Natural killer cell treated with Interleukin-12 subunit alpha and Interleukin-12 subunit beta and Interleukin-15 and Interleukin-18, amount 100 ng/mL, for 72 hours (primary cell): ENCODE measurements around the gene PRKCB. TPM values are rescaled to one million over a fixed set of nuclear protein-coding genes. Genes with fewer than 3 reads are reported as not detected.
"Not testable (repeated sequence)": the region's sequence is repeated elsewhere in the genome, so short reads cannot be mapped to it uniquely, and the experiment has no call there.

ENCODE experiments used
- ATAC-seq, 2 donors: fragments of 150-1000 bp; cut with Tn5 transposase in 1 of 2; sonication (Bioruptor Pico), chemical (Tn5 transposase) in 1 of 2; 2 replicates each; pipeline ENCODE4 v1.10.0; 2021
- DNase-seq: peaks from one replicate; pipeline ENCODE4 v3.0.0; 2022; ENCODE audit warnings: low spot score
- H3K27ac Mint-ChIP-seq, 2 donors: 1 replicate in 1 of 2; 2 replicates in 1 of 2; pipeline ENCODE4 v1.8.0; 2022; ENCODE audit warnings: mixed read lengths in 2 of 2, mild to moderate bottlenecking in 1 of 2, moderate library complexity in 1 of 2
- H3K27me3 Mint-ChIP-seq, 2 donors: 1 replicate in 1 of 2; 2 replicates in 1 of 2; pipeline ENCODE4 v1.8.0; 2022; ENCODE audit warnings: mixed read lengths in 2 of 2
- H3K36me3 Mint-ChIP-seq: one replicate; pipeline ENCODE4 v1.8.0; 2022; ENCODE audit warnings: mixed read lengths
- H3K4me1 Mint-ChIP-seq, 2 donors: 1 replicate in 1 of 2; 2 replicates in 1 of 2; pipeline ENCODE4 v1.8.0; 2022; ENCODE audit warnings: low read depth in 2 of 2, mixed read lengths in 2 of 2, mild to moderate bottlenecking in 1 of 2
- H3K4me3 Mint-ChIP-seq: one replicate; pipeline ENCODE4 v1.8.0; 2022; ENCODE audit warnings: mixed read lengths
- H3K9me3 Mint-ChIP-seq: 2 replicates; pipeline ENCODE4 v1.8.0; 2022; ENCODE audit warnings: mixed read lengths
- total RNA-seq, 2 donors: library from RNA; stranded (reverse); gene quantifications; one replicate each; pipeline ENCODE4 v1.2.3, GENCODE V29; 2022

Gene PRKCB
- total RNA-seq, 2 donors from 2014 or later, result 193 to 273 TPM

- ATAC-seq (no peak), DNase-seq (no peak)
- Mint-ChIP-seq H3K27me3 (no peaks in the 10 kb centered on the region), H3K4me1 (peaks cover 28 to 30% of the 10 kb centered on the region in 2 donors), H3K9me3 (no peaks in the 10 kb centered on the region), H3K36me3 (peaks cover 12% of the 10 kb centered on the region), H3K27ac (peak overlapping the region in 1 of 2 donors; percentile 30), H3K4me3 (no peak overlapping the region)
These were observed 306.1 kb downstream of the PRKCB start for GRCh38 chr16:24141917-24142316.

- H3K27me3 Mint-ChIP-seq, result no peaks in the 10 kb centered on the region
- H3K9me3 Mint-ChIP-seq, result no peaks in the 10 kb centered on the region
- ATAC-seq (no peak), DNase-seq (no peak)
- H3K4me3 Mint-ChIP-seq, result no peak overlapping the region
- H3K4me1 Mint-ChIP-seq, result peaks cover 33 to 34% of the 10 kb centered on the region in 2 donors
- H3K27ac Mint-ChIP-seq, result no peak overlapping the region
- H3K36me3 Mint-ChIP-seq, result peaks cover 12% of the 10 kb centered on the region
These were observed 310.1 kb downstream of the PRKCB start for GRCh38 chr16:24145927-24146326.

GRCh38 chr16:24146518-24146917, 310.7 kb downstream of the PRKCB start:
- Mint-ChIP-seq H3K36me3 (peaks cover 16% of the 10 kb centered on the region), H3K27me3 (no peaks in the 10 kb centered on the region), H3K9me3 (peaks cover 3% of the 10 kb centered on the region), H3K4me1 (peaks cover 38 to 39% of the 10 kb centered on the region in 2 donors), H3K27ac (no peak overlapping the region), H3K4me3 (no peak overlapping the region)
- ATAC-seq (no peak), DNase-seq (no peak)

- Mint-ChIP-seq H3K27ac (peak overlapping the region; percentile 17 to 63), H3K27me3 (no peaks in the 10 kb centered on the region), H3K9me3 (peaks cover 3% of the 10 kb centered on the region), H3K4me1 (peaks cover 45 to 47% of the 10 kb centered on the region in 2 donors), H3K4me3 (no peak overlapping the region), H3K36me3 (peaks cover 12% of the 10 kb centered on the region)
- ATAC-seq (no peak), DNase-seq (no peak)
These were observed 313.3 kb downstream of the PRKCB start for GRCh38 chr16:24149102-24149501.

GRCh38 chr16:24150282-24150681, 314.5 kb downstream of the PRKCB start:
- Mint-ChIP-seq H3K27ac (peak overlapping the region; percentile 14 to 71), H3K4me1 (peaks cover 37 to 38% of the 10 kb centered on the region in 2 donors), H3K9me3 (peaks cover 3% of the 10 kb centered on the region), H3K4me3 (no peak overlapping the region), H3K27me3 (no peaks in the 10 kb centered on the region), H3K36me3 (peaks cover 5% of the 10 kb centered on the region)
- ATAC-seq (no peak), DNase-seq (no peak)

- peaks cover 35 to 37% of the 10 kb centered on the region in 2 donors for H3K4me1 Mint-ChIP-seq
- peaks cover 3% of the 10 kb centered on the region for H3K9me3 Mint-ChIP-seq
- no peaks in the 10 kb centered on the region for H3K27me3 Mint-ChIP-seq
- DNase-seq (no peak), ATAC-seq (peak; percentile 42 to 60)
- H3K27ac Mint-ChIP-seq, result peak overlapping the region; percentile 2 to 71
- H3K36me3 Mint-ChIP-seq, result peaks cover 11% of the 10 kb centered on the region
- peak overlapping the region; percentile 20 for H3K4me3 Mint-ChIP-seq
These were observed 315.7 kb downstream of the PRKCB start for GRCh38 chr16:24151482-24151939.

GRCh38 chr16:24152048-24152447, 316.3 kb downstream of the PRKCB start:
- ATAC-seq, H3K27me3 Mint-ChIP-seq, H3K4me3 Mint-ChIP-seq, DNase-seq, H3K9me3 Mint-ChIP-seq: not testable (repeated sequence)
- H3K36me3 Mint-ChIP-seq, result peaks cover 11% of the 10 kb centered on the region
- H3K4me1 Mint-ChIP-seq, result peaks cover 35 to 37% of the 10 kb centered on the region in 2 donors
- H3K27ac Mint-ChIP-seq, result peak overlapping the region; percentile 2 to 71

- DNase-seq, result no peak
- no peak overlapping the region for H3K4me3 Mint-ChIP-seq
- H3K36me3 Mint-ChIP-seq, result peaks cover 17% of the 10 kb centered on the region
- peaks cover 35 to 39% of the 10 kb centered on the region in 2 donors for H3K4me1 Mint-ChIP-seq
- no peak overlapping the region for H3K27ac Mint-ChIP-seq
- no peaks in the 10 kb centered on the region for H3K27me3 Mint-ChIP-seq
- ATAC-seq, result no peak
- peaks cover 3% of the 10 kb centered on the region for H3K9me3 Mint-ChIP-seq
These were observed 317.0 kb downstream of the PRKCB start for GRCh38 chr16:24152826-24153225.

- no peak for ATAC-seq
- DNase-seq, result no peak
These were observed 321.0 kb downstream of the PRKCB start for GRCh38 chr16:24156777-24157176.

GRCh38 chr16:24163935-24164334, 328.2 kb downstream of the PRKCB start:
- ATAC-seq (no peak), DNase-seq (no peak)
- Mint-ChIP-seq H3K36me3 (peaks cover 5% of the 10 kb centered on the region), H3K27ac (no peak overlapping the region), H3K4me3 (no peak overlapping the region), H3K27me3 (no peaks in the 10 kb centered on the region), H3K9me3 (no peaks in the 10 kb centered on the region), H3K4me1 (peaks cover 0 to 5% of the 10 kb centered on the region in 2 donors)

More at GRCh38 chr16:24156777-24157176, 321.0 kb downstream of the PRKCB start:
- Mint-ChIP-seq H3K27ac (no peak overlapping the region), H3K36me3 (peaks cover 19% of the 10 kb centered on the region), H3K9me3 (no peaks in the 10 kb centered on the region), H3K27me3 (no peaks in the 10 kb centered on the region), H3K4me3 (no peak overlapping the region), H3K4me1 (peaks cover 11 to 20% of the 10 kb centered on the region in 2 donors)

- ATAC-seq (no peak), DNase-seq (no peak)
- Mint-ChIP-seq H3K9me3 (no peaks in the 10 kb centered on the region), H3K27me3 (no peaks in the 10 kb centered on the region), H3K36me3 (no peaks in the 10 kb centered on the region), H3K4me3 (no peak overlapping the region), H3K4me1 (peaks cover 0 to 3% of the 10 kb centered on the region in 2 donors), H3K27ac (no peak overlapping the region)
These were observed 328.6 kb downstream of the PRKCB start for GRCh38 chr16:24164416-24164815.

GRCh38 chr16:24165273-24165672, 329.5 kb downstream of the PRKCB start:
- Mint-ChIP-seq H3K36me3 (no peaks in the 10 kb centered on the region), H3K27me3 (no peaks in the 10 kb centered on the region)

GRCh38 chr16:24166661-24167528, 331.1 kb downstream of the PRKCB start:
- Mint-ChIP-seq H3K27me3 (no peaks in the 10 kb centered on the region), H3K36me3 (no peaks in the 10 kb centered on the region), H3K27ac (no peak overlapping the region), H3K4me3 (no peak overlapping the region), H3K9me3 (no peaks in the 10 kb centered on the region), H3K4me1 (peaks cover 0 to 3% of the 10 kb centered on the region in 2 donors)
- ATAC-seq, result no peak
- no peak for DNase-seq

More at GRCh38 chr16:24165273-24165672, 329.5 kb downstream of the PRKCB start:
- Mint-ChIP-seq H3K4me3 (no peak overlapping the region), H3K9me3 (no peaks in the 10 kb centered on the region), H3K4me1 (peaks cover 0 to 3% of the 10 kb centered on the region in 2 donors), H3K27ac (no peak overlapping the region)
- DNase-seq (no peak), ATAC-seq (no peak)

- Mint-ChIP-seq H3K27ac (no peak overlapping the region), H3K27me3 (no peaks in the 10 kb centered on the region), H3K4me3 (no peak overlapping the region), H3K36me3 (peaks cover 6% of the 10 kb centered on the region), H3K4me1 (peaks cover 0 to 3% of the 10 kb centered on the region in 2 donors), H3K9me3 (no peaks in the 10 kb centered on the region)
- ATAC-seq (no peak), DNase-seq (no peak)
These were observed 333.1 kb downstream of the PRKCB start for GRCh38 chr16:24168856-24169255.
